HL-60/S4 treated with phorbol 12-myristate 13-acetate at 8.2 ng/mL for 4 days and 3 days (cell line): ENCODE data around the gene CRYGC.
"Not testable (repeated sequence)": the region's sequence is repeated elsewhere in the genome, so short reads cannot be mapped to it uniquely, and the experiment has no call there.

Experiments
- in situ Hi-C: fragments of 300-500 bp; cut with MboI; formaldehyde crosslinking; loops from 2 replicates; pipeline ENCODE4 v1.15.0; 2022; ENCODE audit warnings: low sequenced_read_pairs

The CRYGC gene

DNA sequence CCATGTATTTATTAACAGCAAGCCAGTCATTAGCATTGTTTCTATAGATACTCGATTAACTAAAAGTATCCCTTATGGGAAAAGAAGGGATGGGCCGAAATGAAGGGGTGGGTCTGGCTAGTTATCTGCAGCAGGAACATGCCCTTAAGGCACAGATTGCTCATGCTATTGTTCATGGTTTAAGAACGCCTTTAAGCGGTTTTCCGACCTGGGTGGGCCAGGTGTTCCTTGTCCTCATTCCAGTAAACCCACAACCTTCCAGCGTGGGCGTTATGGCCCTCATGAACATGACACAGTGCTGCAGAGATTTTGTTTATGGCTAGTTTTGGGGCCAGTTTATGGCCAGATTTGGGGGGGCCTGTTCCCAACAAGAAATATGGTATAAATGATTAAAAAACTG lies 8.7 kb upstream of the CRYGC start:
- in situ Hi-C loops, result not testable (repeated sequence)

GRCh38 chr2:208136716-208137094 lies 7.1 kb upstream of the CRYGC start:
- in situ Hi-C loops, result no loop called here

DNA sequence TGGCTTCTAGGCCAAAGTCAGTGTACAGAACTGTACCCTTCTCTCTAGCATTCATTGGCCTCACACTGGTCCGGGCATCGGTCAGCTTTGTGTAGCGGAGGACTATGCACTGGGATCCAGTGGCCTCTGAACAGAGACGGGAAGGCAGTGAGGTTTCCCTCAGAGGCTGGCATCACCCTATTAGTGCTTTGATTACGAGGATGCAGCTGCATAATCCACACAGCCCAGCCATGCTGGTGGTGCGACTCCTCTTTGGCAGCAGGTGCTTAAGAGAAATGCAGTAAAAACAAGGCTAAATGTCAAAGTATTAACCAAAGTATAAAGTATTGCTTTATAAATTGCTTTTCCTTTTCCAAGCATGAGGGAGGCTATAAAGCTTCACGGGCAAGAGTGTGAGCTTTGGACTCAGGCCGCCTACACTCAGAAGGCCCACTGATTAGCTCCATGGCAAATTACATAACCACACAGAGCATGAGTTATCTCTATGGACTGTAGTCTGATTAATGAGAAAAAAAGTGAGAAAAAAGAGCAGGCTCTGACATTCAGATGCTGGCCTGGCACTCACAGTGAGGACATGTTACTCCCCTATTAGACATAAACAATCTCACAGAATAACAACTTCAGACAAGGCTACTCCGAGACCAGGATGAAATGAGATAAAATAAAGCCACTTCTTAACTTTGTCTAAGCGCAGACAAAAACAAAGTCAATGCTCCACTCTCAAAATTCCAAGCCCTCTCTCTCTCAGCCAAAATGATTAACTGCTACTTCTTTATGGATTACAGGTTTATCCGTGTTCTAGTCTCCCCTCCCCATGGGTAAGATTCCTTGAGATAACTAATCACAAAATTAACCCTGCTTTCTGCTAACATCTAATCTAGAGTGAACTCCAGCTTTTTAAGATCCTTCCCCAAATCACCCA lies 6.4 kb upstream of the CRYGC start:
- in situ Hi-C loops, result no loop called here

DNA sequence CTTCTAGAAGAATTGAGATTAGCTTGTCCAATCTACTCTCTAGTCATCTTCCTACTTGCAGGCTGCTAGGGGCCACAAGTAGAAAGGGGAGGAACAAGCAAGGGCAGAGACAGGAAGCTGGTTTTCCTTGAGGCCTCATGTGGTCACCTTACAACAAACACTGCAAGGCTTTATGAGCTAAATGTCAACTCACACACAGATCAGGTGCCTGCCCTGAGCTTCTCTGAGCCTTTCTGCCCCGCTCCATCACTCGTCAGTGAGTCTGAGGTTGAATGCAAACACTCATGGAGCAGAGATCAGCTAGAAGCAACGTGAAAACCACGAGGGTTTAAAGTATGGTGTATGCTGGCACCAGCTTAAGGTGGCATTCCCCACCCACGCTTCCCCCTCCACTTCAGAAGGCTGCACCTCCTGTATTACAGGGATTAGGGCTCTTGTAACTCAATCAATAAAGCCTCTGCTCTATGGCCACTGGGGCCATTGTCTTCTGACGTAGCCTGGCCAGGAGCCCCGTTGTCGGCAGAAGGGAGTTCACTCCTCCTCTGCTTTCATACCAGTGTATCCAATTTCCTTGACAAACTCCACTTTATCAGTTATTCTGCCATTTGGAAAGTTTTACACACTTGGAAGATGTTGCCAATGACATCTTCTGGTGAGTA lies 5.4 kb upstream of the CRYGC start:
- in situ Hi-C loops, result no loop called here

DNA sequence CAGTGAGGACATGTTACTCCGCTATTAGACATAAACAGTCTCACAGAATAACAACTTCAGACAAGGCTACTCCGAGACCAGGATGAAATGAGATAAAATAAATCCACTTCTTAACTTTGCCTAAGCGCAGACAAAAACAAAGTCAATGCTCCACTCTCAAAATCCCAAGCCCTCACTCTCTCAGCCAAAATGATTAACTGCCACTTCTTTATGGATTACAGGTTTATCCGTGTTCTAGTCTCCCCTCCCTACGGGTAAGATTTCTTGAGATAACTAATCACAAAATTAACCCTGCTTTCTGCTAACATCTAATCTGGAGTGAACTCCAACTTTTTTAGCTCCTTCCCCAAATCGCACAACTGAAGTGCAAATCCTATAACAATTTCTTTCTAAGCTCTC lies 1.1 kb upstream of the CRYGC start:
- in situ Hi-C loops, result no loop called here

DNA sequence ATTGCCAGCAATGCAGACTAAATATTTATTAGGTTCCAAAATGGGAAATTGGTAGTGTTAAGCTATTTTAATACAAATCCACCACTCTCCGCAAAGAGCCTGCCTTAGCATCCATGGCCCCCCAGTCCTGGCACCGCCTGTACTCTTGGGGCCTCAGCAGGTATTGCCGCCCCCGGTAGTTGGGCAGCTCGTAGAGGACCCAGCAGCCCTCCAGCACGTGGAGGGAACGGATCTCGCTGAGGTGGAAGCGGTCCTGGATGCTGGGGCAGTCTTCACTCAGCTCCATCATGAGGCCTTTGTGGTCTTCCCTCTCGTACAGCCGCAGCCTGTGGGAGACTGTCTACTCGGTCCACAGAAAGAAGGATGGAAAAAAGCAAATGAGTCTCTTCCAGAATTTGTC lies 1.5 kb downstream of the CRYGC start:
- in situ Hi-C loops, result no loop called here

DNA sequence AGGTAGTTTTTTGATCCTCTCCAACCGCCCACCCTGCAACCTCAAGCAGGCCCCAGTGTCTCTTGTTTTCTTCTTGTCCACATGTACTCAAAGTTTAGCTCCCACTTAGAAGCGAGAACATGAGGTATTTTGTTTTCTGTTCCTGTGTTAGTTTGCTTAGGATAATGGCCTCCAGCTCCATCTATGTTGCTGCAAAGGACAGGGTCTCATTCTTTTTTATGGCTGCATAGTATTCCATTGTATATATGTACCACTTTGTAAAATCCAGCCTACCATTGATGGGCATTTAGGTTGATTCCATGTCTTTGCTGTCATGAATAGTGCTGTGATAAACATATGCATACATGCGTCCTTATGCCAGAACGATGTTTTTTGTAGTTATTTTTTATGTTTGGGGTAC lies 2.5 kb downstream of the CRYGC start:
- in situ Hi-C loops, result no loop called here

GRCh38 chr2:208125251-208125650 lies 4.4 kb downstream of the CRYGC start:
- in situ Hi-C loops, result no loop called here

DNA sequence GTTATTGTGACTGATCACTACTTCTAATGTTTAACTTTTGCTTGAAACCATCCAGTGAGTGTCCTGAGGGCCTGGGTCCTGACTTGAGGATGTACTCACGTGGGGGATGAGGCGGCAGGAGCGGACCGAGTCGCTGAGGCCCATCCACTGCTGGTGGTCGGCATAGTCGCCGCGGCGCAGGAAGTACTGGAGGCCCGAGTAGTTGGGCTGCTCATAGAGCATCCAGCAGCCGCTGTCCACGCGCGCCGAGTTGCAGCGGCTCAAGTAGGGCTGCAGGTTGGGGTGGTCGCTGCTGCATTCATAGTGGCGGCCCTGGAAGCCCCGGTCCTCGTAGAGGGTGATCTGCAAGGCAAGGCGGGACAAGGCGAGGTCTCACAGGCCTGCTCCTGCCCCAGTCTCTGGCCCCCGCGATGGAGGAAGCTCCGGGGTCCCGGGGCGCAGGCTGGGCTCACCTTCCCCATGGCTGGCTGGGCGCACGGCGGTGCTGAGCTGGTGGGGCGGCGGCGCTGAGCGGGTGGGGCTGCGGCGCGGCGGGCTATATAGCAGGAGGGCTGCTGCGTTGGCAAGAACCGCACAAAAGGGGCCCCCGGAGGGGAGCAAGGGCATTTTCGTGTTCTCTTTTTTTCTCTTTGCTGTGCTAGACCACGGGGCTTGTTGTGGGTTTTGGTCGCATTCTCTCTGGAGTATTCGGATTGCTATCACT lies 5.5 kb downstream of the CRYGC start, which contains the start of gene CRYGD:
Gene CRYGD, minus strand, starts transcription at position 512 of the 703 bp plus-strand sequence. Its CDS starts 51 bp downstream, at position 461.
- in situ Hi-C loops, result not testable (repeated sequence)

DNA sequence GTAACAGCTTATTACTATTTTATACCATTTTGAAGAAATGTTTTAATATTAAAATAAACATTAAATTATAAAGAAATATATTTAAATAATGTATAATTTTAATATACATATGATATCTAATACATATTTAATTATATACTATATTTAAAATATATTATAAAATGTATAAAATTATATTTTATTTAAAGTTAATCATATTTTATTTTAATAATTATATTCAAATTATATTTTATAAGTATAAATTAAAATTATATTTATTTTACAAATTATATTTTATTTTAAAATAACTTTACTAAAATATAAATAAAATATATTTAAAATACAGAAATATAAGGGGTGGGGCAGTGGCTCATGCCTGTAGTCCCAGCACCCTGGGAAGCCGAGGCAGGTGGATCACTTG lies 7.4 kb downstream of the CRYGC start:
- in situ Hi-C loops, result no loop called here

GRCh38 chr2:208118918-208119317 lies 10.7 kb downstream of the CRYGC start:
- in situ Hi-C loops, result no loop called here

GRCh38 chr2:208117390-208117789 lies 12.2 kb downstream of the CRYGC start:
- in situ Hi-C loops, result not testable (repeated sequence)

DNA sequence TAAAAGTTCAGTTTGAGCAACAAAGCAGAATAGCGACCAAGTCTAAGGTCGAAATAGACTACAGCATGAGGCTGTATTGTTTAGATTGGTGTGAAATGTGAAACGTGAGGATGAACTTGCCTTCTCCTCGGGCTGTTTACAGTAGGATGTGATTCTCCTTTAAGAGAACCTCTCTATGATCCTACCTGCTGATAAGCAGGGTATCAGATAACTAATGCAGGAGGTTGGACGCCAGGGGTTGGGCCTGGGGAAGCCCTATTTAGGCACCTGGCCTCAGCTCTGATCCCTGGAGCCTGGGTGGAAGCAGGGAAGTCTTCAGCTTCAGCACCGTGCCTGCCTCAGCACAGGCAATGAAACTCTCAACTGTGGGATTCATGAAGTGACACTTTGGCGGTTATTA lies 16.7 kb downstream of the CRYGC start:
- in situ Hi-C loops, result no loop called here

GRCh38 chr2:208112273-208112745 lies 17.3 kb downstream of the CRYGC start:
- in situ Hi-C loops, result not testable (repeated sequence)

DNA sequence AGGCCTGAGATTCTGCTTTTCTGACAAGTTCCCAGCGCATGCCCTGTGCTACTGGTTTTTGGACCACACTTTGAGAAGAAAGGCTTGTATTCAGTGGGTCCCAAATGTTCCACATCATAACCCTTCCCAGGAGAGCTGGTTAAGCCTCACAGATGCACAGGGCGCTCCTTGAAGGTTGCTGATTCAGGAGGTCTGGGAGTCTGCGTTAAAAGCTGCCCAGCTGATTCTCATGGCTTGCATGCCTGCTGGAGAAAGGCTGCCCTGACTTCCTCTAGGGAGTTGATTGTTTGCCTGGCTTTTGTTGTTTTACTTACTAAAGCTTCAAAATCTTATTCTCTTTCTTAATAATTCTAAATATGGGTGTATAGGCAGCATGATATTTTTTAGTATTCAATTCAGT lies 26.0 kb downstream of the CRYGC start:
- in situ Hi-C loops, result no loop called here

DNA sequence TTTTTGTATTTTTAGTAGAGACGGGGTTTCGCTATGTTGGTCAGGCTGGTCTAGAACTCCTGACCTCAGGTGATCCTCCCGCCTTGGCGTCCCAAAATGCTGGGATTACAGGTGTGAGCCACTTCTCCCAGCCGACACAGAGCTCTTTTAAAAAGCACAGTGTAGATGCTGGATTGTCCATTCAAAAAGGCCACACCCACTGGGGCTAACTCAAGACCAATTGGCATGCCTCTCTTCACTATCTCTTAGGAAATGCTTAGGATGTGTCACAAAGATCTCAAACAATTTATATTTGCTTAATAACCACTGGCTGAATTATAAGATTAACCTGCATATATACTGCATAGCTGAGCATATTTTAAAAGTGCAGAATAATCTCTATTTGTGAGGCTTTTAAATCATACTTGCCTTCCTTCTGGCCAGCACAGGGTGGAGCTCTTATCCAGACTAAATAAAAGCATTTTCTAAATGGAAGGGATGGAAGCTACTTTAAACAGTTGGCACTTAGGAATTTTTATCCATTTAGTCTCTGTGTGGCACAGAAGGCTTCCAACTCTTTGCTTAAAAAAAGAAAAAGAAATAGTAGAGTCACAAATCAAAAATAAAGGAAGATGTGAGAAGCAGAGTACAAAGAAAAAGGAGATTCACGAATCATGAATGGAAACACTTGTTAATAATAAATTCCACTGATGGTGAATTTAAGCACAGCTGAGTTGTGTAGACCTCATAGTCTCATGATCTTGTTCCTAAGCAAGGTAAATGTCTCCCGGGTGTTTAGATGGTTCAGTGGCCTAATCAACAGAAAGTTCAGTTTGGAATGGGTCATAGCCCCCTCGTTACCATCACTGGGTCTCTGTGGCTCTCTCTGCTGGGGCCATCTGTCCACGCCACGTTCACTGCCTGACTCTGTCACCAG lies 27.7 kb downstream of the CRYGC start:
- in situ Hi-C loops, result no loop called here

DNA sequence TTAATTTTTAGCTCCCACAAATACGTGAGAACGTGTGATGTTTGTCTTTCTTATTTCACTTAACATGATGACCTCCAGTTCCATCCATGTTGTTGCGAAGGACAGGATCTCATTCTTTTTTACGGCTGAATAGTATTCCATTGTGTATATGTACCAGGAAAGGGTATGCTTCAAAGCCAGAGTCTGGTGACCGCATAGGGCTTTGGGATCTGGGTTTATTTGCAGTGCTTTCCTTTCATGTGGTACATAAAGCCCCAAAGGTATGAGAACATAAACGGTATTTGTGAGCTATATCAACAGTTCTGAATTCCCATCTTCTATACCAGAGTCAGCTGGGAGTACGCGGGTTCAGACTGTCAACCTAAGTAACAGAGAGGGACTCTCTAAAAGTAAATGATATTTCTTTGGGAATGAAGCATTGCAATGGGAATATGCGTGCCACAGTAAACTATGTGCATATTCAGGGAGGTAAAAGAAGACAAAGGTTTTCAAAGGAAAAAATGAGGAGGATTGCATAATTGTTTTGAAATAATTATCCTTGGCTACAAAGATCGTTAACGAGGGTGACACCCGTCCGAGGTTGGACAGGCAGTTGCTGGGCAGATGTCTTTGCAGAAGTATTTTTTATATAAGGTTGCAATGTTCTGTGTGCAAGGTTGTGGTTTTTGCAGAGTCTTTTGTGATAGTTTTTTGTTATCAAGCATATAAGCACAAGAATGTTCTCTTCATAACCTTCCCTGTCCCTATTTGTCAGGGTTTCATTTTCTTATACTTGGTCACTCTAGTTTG lies 29.8 kb downstream of the CRYGC start:
- in situ Hi-C loops, result no loop called here

DNA sequence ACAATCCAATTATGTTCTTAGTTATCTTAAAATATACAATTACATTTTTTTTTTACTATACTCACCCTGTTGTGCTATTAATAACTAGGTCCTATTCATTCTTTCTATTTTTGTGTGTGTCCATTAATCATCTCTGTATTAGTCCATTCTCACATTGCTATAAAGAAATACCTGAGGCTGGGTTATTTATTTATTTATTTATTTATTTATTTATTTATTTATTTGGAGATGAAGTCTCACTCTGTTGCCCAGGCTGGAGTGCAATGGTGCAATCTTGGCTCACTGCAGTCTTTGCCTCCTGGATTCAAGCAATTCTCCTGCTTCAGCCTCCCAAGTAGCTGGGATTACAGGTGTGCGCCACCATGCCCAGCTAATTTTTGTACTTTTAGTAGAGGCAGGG lies 30.9 kb downstream of the CRYGC start:
- in situ Hi-C loops, result not testable (repeated sequence)

DNA sequence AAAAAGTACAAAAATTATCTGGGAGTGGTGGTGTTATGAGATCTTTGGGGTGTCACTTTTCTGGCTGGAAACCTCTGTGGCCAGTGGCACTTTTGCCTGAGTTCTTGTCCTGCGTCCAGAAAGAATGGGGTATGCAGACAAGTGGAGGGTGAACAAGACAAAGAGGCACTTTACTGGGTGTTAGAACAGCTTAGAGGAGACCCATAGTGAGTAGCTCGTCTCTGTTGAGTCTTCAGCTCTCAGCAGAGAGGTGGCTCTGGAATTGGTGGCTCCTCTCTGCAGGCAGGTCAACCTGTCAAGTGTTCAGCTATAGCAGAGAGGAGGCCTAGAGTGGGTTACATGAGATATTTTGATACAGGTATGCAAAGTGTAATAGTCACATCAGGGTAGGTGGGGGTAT lies 31.4 kb downstream of the CRYGC start:
- in situ Hi-C loops, result no loop called here

DNA sequence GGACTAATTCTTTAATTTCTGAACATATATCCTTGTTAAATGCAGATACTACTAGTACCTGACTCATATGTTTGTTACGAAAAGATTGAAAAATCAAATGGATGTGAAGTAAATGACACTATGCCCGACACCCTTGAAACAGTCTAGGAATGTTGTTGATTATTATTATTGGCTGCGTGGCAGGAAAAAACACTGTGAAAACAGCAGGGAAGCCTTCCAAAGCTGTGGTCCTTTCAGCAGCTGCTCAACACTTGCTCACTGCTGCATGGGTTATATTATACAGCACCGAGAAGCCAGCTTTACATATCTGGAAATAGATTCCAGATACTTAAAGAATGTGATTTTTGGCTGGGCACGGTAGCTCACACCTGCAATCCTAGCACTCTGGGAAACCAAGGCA lies 31.8 kb downstream of the CRYGC start:
- in situ Hi-C loops, result no loop called here
